ENCODE results near the gene RRBP1. TPM values are rescaled to one million over a fixed set of nuclear protein-coding genes. Genes with fewer than 3 reads are reported as not detected.

The RRBP1 gene
- total RNA-seq, 2 donors from 2014 or later: 313 to 511 TPM

DNA sequence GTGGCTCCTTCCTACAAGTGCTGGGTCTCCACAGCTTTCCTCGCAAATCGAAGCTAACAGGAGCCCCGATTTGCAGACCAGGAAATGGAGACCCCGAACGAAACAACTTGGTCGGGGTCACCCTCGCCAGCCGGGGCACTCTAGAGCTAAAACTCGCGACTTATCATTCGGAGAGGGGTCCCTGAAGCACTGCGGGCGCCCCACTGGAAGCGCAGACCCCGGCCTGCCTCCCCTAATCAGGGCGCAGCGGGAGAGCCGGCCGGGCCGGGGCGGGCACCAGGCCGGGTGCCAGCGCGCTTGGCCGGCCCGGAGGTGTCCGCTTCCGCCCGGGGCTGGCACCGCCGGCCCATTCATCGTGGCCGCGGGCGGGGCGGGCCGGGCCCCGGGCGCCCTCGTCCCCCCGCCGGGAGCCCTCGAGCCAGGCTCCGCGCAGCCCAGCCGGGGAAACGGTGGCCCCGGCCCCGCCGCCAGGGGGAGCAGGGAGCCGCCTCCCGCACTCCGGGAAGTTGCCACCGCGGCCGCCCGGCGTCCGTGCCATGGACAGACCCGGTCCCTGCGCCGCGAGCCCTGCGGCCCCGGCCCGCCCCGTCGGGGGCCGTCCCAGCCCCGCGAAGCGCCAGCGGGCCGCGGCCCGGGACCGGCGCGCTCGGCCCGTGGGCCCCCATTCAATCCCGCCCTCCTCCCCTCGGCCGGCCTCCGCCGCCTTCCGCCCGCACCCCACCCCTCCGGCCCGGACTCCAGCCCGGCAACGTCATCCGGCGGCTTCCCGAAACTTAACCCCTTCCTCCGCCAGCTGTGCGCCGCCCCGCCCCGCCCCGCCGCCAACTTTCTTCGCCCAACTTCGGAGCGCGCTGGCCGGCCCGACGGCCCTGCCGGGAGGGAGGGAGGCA, 961 bp downstream of the RRBP1 start:
- ATAC-seq (peak; percentile 54), DNase-seq (peak; percentile 80 to 85 (median 84))
- intact Hi-C loops (cut with DNase I): no loop called here
- H3K36me3 ChIP-seq (replicated peaks in 1 of 2; ENCODE audit: insufficient read depth in 1 of 2, low read depth in 2 of 2): peaks cover 0 to 5% of the 10 kb centered on the region in 2 donors
- peak overlapping the region; percentile 60 to 74 for H3K4me3 ChIP-seq
- TF ChIP-seq, protein P1, sequence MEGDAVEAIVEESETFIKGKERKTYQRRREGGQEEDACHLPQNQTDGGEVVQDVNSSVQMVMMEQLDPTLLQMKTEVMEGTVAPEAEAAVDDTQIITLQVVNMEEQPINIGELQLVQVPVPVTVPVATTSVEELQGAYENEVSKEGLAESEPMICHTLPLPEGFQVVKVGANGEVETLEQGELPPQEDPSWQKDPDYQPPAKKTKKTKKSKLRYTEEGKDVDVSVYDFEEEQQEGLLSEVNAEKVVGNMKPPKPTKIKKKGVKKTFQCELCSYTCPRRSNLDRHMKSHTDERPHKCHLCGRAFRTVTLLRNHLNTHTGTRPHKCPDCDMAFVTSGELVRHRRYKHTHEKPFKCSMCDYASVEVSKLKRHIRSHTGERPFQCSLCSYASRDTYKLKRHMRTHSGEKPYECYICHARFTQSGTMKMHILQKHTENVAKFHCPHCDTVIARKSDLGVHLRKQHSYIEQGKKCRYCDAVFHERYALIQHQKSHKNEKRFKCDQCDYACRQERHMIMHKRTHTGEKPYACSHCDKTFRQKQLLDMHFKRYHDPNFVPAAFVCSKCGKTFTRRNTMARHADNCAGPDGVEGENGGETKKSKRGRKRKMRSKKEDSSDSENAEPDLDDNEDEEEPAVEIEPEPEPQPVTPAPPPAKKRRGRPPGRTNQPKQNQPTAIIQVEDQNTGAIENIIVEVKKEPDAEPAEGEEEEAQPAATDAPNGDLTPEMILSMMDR (IDR thresholded peaks at IDR 0.05): peak in 6 of 7 experiments; percentile 14 to 96 (median 70)
- TF ChIP-seq POLR2A (IDR thresholded peaks at IDR 0.05): no peak
- 2% methylated on average over 80 of the region's 110 CpGs; no CpG with 5 or more reads in 1 of the 2 donors for WGBS, 2 donors
- H3K9me3 ChIP-seq: no peaks in the 10 kb centered on the region
- peak overlapping the region; percentile 89 to 99 (median 98) for H3K27ac ChIP-seq
- peaks cover 77% of the 10 kb centered on the region for H3K4me1 ChIP-seq
- no peaks in the 10 kb centered on the region for H3K27me3 ChIP-seq

DNA sequence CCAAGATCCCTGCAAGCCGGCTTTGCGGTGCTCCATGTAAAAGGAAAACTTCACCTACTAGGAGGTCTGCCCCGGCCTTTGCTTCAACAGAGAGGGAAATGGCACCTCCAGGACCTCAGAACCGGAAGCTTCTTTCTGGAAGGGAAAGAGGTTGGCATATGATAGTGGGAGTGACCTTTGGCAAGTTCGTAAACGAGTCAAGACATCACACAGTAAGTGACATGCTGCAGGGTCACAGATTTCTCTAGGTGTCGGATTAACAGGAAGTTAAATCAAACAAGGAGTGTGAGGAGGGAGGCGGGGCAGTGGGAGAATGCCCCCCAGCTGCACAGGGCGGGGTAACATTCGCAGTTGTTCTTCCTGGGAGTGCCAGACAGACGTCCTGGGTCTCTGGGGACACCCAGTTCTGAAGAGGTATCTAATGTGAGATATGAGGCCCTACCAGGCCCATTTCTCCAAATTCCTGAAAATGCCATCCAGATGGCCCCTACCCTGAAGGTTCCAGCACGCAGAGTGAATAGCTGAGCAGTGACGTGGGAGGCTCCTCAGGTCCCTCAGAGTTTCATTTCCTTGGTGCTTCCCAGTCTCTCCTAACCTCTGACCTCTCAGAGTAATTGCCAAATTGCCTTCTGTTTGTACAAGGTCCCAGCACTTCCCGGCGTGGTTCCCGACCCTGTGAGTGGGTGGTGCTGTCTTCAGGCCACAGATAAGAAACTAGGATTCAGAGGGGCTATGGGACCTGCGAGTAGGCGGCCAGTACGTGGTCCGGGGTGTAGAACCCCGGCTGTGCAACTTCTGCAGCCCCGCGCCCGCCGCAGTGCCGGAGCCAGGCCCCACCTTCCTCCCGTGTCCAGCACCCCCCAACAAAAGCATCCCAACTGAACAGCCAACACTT, 1.9 kb downstream of the RRBP1 start:
- peak; percentile 10 for ATAC-seq
- DNase-seq: peak; percentile 69 to 85 (median 72)
- peaks cover 78% of the 10 kb centered on the region for H3K4me1 ChIP-seq
- 2 to 8% methylated on average over 25 to 27 of the region's 27 CpGs for whole genome bisulfite sequencing, 2 donors
- intact Hi-C loops (cut with DNase I): no loop called here
- H3K4me3 ChIP-seq: peak overlapping the region; percentile 60 to 74
- H3K27me3 ChIP-seq: no peaks in the 10 kb centered on the region
- H3K36me3 ChIP-seq (replicated peaks in 1 of 2; ENCODE audit: insufficient read depth in 1 of 2, low read depth in 2 of 2): peaks cover 0 to 6% of the 10 kb centered on the region in 2 donors
- TF ChIP-seq, protein P1 (IDR thresholded peaks at IDR 0.05): peak in 2 of 7 experiments; percentile 0 to 3
- peak in 2 of 3 donors; percentile 59 to 63 for TF ChIP-seq POLR2A (IDR thresholded peaks at IDR 0.05)
- H3K9me3 ChIP-seq: no peaks in the 10 kb centered on the region
- peak overlapping the region; percentile 89 to 99 (median 98) for H3K27ac ChIP-seq

DNA sequence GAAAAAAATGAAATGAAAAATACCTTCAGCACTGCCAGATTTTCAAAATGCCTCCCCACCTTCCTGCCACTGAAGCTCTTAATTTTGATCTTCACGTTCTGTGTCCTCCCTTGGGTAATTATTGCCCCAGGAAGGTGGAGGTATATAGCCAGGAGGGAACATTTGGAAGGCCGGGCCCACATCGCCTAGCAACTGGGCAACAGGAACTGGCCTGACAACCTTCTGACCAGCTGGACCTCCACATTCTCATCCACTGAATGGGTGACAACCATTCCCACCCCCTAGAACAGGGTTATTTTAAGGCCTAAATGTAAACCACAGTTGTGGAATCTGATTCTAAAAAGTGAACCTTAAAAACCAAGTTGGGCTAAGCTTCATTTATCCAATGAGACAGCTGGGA, 3.2 kb downstream of the RRBP1 start:
- ATAC-seq: no peak
- Histone ChIP-seq H3K27me3 (no peaks in the 10 kb centered on the region), H3K9me3 (no peaks in the 10 kb centered on the region), H3K4me1 (peaks cover 78% of the 10 kb centered on the region), H3K4me3 (no peak overlapping the region), H3K36me3 (replicated peaks in 1 of 2; ENCODE audit: insufficient read depth in 1 of 2, low read depth in 2 of 2) (peaks cover 0 to 8% of the 10 kb centered on the region in 2 donors), H3K27ac (peak overlapping the region; percentile 89 to 99 (median 98))
- TF ChIP-seq POLR2A (IDR thresholded peaks at IDR 0.05): no peak
- TF ChIP-seq, protein P1 (IDR thresholded peaks at IDR 0.05): peak in 1 of 7 experiments; percentile 3
- intact Hi-C loops (cut with DNase I): no loop called here
- DNase-seq: peak in 2 of 4 donors; percentile 51 to 53
- WGBS, 2 donors: 10 to 30% methylated on average over 3 of the region's 3 CpGs

DNA sequence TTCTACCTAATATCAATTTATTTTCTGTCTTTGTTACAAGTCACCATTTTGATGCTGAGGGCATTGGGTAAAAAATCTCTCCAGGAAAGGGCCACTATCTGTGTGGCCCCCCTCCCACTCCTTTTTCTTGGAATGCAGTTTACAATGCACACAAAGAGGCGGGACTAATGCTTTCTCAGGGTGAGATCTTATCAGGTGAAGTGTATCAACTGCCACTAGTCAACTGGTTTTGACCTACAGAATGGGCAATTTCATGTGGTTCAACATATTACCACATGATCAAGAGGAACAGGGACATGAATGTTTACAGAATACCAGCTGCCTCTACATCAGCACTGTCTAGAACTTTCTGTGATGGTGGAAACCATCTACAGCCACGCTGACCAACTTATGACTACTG, 3.7 kb downstream of the RRBP1 start:
- H3K9me3 ChIP-seq: no peaks in the 10 kb centered on the region
- WGBS, 2 donors: 28 to 36% methylated on average over 2 of the region's 2 CpGs
- peaks cover 0 to 8% of the 10 kb centered on the region in 2 donors for H3K36me3 ChIP-seq (replicated peaks in 1 of 2; ENCODE audit: insufficient read depth in 1 of 2, low read depth in 2 of 2)
- H3K27ac ChIP-seq: peak overlapping the region; percentile 89 to 99 (median 98)
- H3K4me3 ChIP-seq: no peak overlapping the region
- no peaks in the 10 kb centered on the region for H3K27me3 ChIP-seq
- DNase-seq: no peak
- intact Hi-C loops (cut with DNase I): no loop called here
- no peak for ATAC-seq
- TF ChIP-seq POLR2A (IDR thresholded peaks at IDR 0.05): peak in 1 of 3 donors; percentile 9
- TF ChIP-seq, protein P1 (IDR thresholded peaks at IDR 0.05): no peak
- H3K4me1 ChIP-seq: peaks cover 78% of the 10 kb centered on the region

All from body of pancreas (tissue), 4 donors.